ENCODE data around the gene NDST1.

NDST1 gene

GRCh38 chr5:150489360-150490295 is 18.3 kb upstream of the NDST1 start:
- no peak for DNase-seq (ENCODE audit: low spot score)

GRCh38 chr5:150490296-150490669 is 17.6 kb upstream of the NDST1 start:
- no peak for DNase-seq (ENCODE audit: low spot score)

- DNase-seq (ENCODE audit: low spot score): no peak
Measured at GRCh38 chr5:150490754-150491153, 17.2 kb upstream of the NDST1 start.

- no peak for DNase-seq (ENCODE audit: low spot score)
Measured at GRCh38 chr5:150491876-150492275, 16.1 kb upstream of the NDST1 start.

GRCh38 chr5:150492621-150493020 is 15.3 kb upstream of the NDST1 start:
- DNase-seq (ENCODE audit: low spot score): no peak

GRCh38 chr5:150496098-150496497 is 11.8 kb upstream of the NDST1 start:
- DNase-seq (ENCODE audit: low spot score): no peak

- DNase-seq (ENCODE audit: low spot score): no peak
Measured at GRCh38 chr5:150496534-150496933, 11.4 kb upstream of the NDST1 start.

- no peak for DNase-seq (ENCODE audit: low spot score)
Measured at GRCh38 chr5:150497274-150497988, 10.5 kb upstream of the NDST1 start.

- no peak for DNase-seq (ENCODE audit: low spot score)
Measured at GRCh38 chr5:150497989-150498317, 10.0 kb upstream of the NDST1 start.

GRCh38 chr5:150498501-150498900 is 9.4 kb upstream of the NDST1 start:
- DNase-seq (ENCODE audit: low spot score): no peak

- no peak for DNase-seq (ENCODE audit: low spot score)
Measured at GRCh38 chr5:150498971-150499370, 9.0 kb upstream of the NDST1 start.

GRCh38 chr5:150499437-150499956 is 8.4 kb upstream of the NDST1 start:
- DNase-seq (ENCODE audit: low spot score): no peak

- no peak for DNase-seq (ENCODE audit: low spot score)
Measured at GRCh38 chr5:150500328-150500841, 7.5 kb upstream of the NDST1 start.

- DNase-seq (ENCODE audit: low spot score): no peak
Measured at GRCh38 chr5:150500905-150501304, 7.0 kb upstream of the NDST1 start.

- DNase-seq (ENCODE audit: low spot score): no peak
Measured at GRCh38 chr5:150502106-150502505, 5.8 kb upstream of the NDST1 start.

- no peak for DNase-seq (ENCODE audit: low spot score)
Measured at GRCh38 chr5:150502847-150503246, 5.1 kb upstream of the NDST1 start.

- DNase-seq (ENCODE audit: low spot score): no peak
Measured at GRCh38 chr5:150503386-150503785, 4.5 kb upstream of the NDST1 start.

- no peak for DNase-seq (ENCODE audit: low spot score)
Measured at GRCh38 chr5:150503977-150504620, 3.8 kb upstream of the NDST1 start.

GRCh38 chr5:150505041-150505511 is 2.9 kb upstream of the NDST1 start:
- no peak for DNase-seq (ENCODE audit: low spot score)

GRCh38 chr5:150505816-150506215 is 2.1 kb upstream of the NDST1 start:
- no peak for DNase-seq (ENCODE audit: low spot score)

GRCh38 chr5:150506571-150507473 is 1.1 kb upstream of the NDST1 start:
- no peak for DNase-seq (ENCODE audit: low spot score)

Data from CD4-positive, alpha-beta T cell treated with Interleukin-15 for 4 hours (primary cell).